ENCODE results near the gene PDIA6.
"Not testable (repeated sequence)": the region's sequence is repeated elsewhere in the genome, so short reads cannot be mapped to it uniquely, and the experiment has no call there.

PDIA6 gene

GRCh38 chr2:10832203-10832936, 19.8 kb upstream of the PDIA6 start:
- DNase-seq: peak; percentile 63

GRCh38 chr2:10831400-10831985, 18.9 kb upstream of the PDIA6 start:
- DNase-seq: no peak

- no peak for DNase-seq
These were observed 18.2 kb upstream of the PDIA6 start for GRCh38 chr2:10830641-10831399.

- no peak for DNase-seq
These were observed 17.6 kb upstream of the PDIA6 start for GRCh38 chr2:10830203-10830602.

- no peak for DNase-seq
These were observed 16.7 kb upstream of the PDIA6 start for GRCh38 chr2:10829299-10829698.

- no peak for DNase-seq
These were observed 15.8 kb upstream of the PDIA6 start for GRCh38 chr2:10828346-10828745.

- DNase-seq: no peak
These were observed 14.0 kb upstream of the PDIA6 start for GRCh38 chr2:10826625-10827024.

- DNase-seq: no peak
These were observed 13.4 kb upstream of the PDIA6 start for GRCh38 chr2:10826026-10826425.

- DNase-seq: no peak
These were observed 11.6 kb upstream of the PDIA6 start for GRCh38 chr2:10824191-10824590.

GRCh38 chr2:10820978-10821695, 8.6 kb upstream of the PDIA6 start:
- no peak for DNase-seq

- DNase-seq: no peak
These were observed 8.0 kb upstream of the PDIA6 start for GRCh38 chr2:10820562-10820961.

- no peak for DNase-seq
These were observed 7.2 kb upstream of the PDIA6 start for GRCh38 chr2:10819714-10820314.

GRCh38 chr2:10818984-10819383, 6.4 kb upstream of the PDIA6 start:
- DNase-seq: no peak

- DNase-seq: not testable (repeated sequence)
These were observed 5.7 kb upstream of the PDIA6 start for GRCh38 chr2:10818305-10818704.

GRCh38 chr2:10817413-10817812, 4.8 kb upstream of the PDIA6 start:
- no peak for DNase-seq

GRCh38 chr2:10814571-10815331, 2.2 kb upstream of the PDIA6 start:
- no peak for DNase-seq

GRCh38 chr2:10814142-10814541, 1.6 kb upstream of the PDIA6 start:
- DNase-seq: no peak

- not testable (repeated sequence) for DNase-seq
These were observed 866 bp upstream of the PDIA6 start for GRCh38 chr2:10813163-10814138.

- no peak for DNase-seq
These were observed 1.1 kb downstream of the PDIA6 start for GRCh38 chr2:10811517-10811916.

- no peak for DNase-seq
These were observed 2.1 kb downstream of the PDIA6 start for GRCh38 chr2:10810202-10811161.
